Caki2 (cell line): ENCODE results near the gene HBS1L. TPM values are rescaled to one million over a fixed set of nuclear protein-coding genes. Genes with fewer than 3 reads are reported as not detected.

Experiments used
- DNase-seq: peaks from one replicate; pipeline ENCODE4 v3.0.0-alpha.2; 2015; ENCODE audit warnings: low read depth
- in situ Hi-C: cut with HindIII; loops from 2 replicates; pipeline ENCODE4 v1.10.0; 2016; ENCODE audit warnings: low sequenced_read_pairs, low pct_unique_long_range_greater_than_20kb, mixed read lengths
- total RNA-seq: library from RNA; depleted of rRNA; stranded (reverse); fragments of >200 nt; shearing (Covaris generic); gene quantifications from 2 replicates; pipeline ENCODE4 v1.2.3, GENCODE V29; 2014; ENCODE audit warnings: low replicate concordance

Gene HBS1L
- total RNA-seq, 1 experiment from 2014 or later = 46.4 TPM

- in situ Hi-C loops = no loop called here
- no peak for DNase-seq
These were observed 7.3 kb downstream of the HBS1L start for GRCh38 chr6:135047336-135047735.

DNA sequence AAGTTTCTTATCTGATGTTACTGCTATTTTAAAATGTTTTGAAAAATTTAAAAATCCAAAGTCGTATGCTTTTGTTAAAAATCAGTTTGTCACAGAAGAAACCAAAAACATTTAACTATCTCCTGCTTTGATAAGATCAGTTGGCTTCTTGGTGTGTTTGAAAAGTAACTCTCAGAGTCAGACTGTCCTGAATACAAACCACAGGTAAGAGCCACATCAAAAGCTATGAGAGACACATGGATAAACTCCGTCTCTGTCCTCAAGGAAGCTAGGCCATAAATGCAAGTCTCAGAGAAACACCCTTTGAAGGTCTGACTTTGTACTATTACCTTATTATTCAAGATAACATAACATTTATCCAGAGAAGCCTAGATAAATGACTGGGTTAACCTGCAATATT, 7.7 kb downstream of the HBS1L start:
- no peak for DNase-seq
- in situ Hi-C loops = no loop called here

DNA sequence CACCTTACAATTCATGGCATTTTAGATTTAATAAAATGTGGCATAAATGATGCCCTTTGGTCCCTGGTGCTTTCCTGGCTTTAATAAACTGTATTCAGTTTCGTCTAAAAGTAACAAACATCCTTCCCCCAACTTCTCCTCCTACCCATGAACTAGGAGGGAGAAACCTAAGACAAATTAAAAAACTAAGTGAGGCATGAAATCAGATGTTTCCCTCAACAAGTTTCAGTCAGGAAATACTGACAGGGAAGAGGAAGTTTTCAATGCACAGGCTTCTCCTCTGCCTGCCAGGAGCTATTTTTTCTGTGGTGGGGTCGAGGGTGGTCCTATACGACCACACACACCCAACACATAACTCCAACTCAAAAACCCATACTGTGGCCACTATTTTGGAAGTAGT, 10.0 kb downstream of the HBS1L start:
- no peak for DNase-seq
- in situ Hi-C loops = no loop called here

DNA sequence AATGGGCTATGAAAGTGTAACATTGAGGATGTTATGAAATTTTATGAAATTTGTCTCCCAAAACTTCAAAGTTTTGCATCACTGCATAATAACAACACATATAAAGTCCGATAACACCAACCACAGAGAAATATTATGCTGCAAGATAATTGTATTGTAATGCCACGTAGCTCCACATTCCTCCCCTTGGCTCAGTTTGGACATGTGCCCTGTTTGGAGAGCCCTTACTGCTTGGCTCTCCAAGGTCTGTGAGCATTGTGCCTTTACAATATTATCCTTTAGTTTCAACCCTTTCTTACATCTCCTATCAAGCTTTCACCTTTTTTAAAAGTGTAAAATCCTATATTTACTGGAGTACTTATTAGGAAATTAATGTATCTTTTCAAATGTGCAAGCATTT, 10.8 kb downstream of the HBS1L start:
- in situ Hi-C loops = no loop called here
- DNase-seq = no peak

DNA sequence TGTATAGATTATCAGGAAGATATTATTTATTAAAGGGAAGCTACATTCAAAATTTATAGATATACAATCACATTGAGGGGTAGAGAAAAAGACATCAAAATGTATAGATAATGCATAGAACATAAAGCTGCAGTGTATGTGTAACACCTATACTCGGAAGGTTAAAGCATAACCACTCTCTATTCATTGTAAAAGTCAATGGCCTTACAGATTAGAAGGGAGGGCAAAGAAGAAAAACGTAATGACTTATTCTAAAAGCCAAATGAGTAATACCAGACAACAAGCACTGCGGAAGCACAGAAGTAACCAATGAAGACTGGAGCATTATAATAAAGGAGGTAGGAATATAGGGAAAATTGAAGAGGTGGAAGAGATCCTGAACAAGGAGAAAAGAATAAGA, 11.3 kb downstream of the HBS1L start:
- in situ Hi-C loops = no loop called here
- no peak for DNase-seq

DNA sequence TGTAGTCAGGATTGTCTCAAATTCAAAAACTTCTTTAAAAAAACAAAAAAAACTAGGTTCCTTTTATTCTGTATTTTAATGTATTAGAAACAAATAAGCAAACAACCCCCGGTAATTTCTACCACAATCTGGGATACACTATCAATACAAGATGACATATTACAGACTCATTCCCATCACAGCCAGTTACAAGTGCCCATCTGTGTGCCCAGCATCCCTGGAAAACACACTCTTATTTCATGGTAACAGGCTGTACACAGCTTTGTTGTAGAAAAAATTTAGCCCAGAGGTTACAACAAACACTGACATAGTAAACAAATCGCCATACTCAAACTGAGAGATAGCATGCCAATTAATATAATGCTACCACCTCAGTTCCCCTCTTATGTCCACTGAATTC, 16.3 kb downstream of the HBS1L start:
- in situ Hi-C loops = no loop called here
- DNase-seq = no peak

GRCh38 chr6:135037541-135037940, 17.1 kb downstream of the HBS1L start:
- in situ Hi-C loops = no loop called here
- DNase-seq = no peak

DNA sequence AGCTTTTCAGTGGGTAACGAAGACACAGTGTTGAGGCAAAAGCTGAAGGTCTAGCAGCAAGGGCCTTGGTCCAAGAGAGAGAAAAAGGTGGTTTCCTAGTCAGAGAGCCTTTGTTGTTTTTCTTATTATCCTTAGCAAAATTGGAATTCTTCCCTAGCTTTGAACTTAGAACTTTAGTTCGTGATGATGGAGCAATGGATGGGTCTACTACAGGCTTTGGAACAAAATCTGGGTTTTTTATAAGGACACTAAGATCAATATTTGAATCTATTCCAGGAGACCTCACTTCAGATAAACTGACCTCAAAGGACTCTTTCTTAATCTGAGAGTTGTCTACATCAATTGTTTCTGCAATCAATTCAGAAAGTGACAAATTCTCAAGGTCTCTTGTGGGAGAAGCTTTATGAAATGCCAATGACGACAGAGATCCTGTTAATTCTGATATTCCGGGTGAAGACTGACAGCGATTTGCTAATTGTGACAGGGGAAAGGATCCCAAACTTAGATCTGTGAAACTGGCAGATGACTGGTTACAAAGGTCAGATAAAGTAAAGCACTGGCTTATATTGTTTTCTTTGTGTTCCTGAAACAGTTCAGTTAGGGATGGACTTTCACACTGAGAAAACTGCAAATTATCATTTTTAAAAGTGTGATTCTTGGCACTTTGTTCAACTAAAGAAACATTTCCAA, 17.7 kb downstream of the HBS1L start:
- in situ Hi-C loops = no loop called here
- DNase-seq = no peak

DNA sequence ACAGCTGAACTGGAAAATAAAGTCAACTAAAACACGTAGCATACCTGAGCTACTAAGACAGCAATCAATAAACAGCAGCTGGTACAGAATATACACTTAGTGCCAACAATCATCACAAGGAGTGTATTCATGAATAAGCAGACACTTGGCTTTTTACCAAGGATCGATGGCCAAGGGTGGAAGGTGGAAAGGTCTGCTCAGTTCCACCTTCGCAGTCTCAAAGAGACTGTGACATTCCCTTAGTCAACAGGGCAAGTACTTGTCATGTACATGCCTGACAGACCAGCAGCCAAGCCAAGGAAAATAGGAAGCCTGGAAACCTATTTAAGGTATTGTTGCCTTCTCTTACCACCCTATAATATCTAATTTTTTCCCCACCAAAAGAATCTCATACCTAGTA, 21.4 kb downstream of the HBS1L start:
- DNase-seq = no peak
- in situ Hi-C loops = no loop called here

GRCh38 chr6:135030532-135031178, 24.0 kb downstream of the HBS1L start:
- in situ Hi-C loops = no loop called here

DNA sequence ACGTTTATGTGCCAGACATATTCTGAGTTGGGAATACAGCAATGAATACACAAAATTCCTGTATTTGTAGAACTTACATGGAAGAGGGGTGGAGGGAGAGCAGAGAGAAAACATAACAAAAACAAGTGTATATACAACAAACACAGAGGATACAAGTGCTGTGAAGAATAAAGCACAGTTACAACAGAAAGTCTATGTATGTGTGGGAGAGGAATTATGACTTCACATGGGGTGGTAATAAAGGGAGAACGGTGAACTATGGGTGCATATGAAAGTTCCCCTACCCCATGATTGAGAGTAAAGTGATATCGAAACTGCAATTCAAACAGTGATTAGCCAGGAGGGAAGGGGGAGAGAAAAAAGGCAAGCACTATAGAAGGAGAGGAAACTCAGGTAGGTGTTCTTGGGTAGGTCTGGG, 24.6 kb downstream of the HBS1L start:
- in situ Hi-C loops = no loop called here
- DNase-seq = no peak

More at GRCh38 chr6:135030532-135031178, 24.0 kb downstream of the HBS1L start:
- no peak for DNase-seq

GRCh38 chr6:135025775-135026174, 28.8 kb downstream of the HBS1L start:
- in situ Hi-C loops = no loop called here

GRCh38 chr6:135025175-135025574, 29.4 kb downstream of the HBS1L start:
- in situ Hi-C loops = no loop called here

More at GRCh38 chr6:135025775-135026174, 28.8 kb downstream of the HBS1L start:
- DNase-seq = no peak

DNA sequence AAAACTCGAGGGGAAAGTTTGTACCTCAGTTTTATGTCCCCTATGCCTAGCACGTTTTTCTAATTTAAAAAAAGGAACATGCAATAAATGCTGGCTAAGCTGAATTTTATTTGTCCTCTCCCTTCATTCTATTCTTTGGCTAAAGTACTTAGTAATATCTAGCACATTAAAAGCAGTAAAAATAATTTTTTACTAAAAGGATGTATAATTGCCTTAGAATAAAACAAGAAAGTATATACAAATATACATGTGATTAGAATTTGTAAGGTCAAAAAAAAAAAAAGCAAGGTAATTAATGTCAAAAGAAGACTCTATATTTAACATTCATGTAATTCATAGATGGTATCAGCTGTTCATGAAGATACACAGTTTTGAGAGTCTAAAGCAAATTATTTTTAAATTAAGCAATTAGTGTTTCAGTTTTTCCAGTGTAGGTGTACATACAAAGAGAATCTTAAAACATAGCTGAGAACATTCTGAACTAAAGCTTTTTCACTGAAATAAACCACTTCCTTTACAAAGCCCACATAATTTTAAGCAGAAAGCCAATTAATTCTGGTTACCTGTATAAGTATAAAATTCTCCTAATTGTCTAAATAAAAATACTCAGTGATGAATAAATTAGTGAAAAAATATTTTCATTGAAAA, 32.4 kb downstream of the HBS1L start:
- no peak for DNase-seq

More at GRCh38 chr6:135025175-135025574, 29.4 kb downstream of the HBS1L start:
- DNase-seq = no peak

DNA sequence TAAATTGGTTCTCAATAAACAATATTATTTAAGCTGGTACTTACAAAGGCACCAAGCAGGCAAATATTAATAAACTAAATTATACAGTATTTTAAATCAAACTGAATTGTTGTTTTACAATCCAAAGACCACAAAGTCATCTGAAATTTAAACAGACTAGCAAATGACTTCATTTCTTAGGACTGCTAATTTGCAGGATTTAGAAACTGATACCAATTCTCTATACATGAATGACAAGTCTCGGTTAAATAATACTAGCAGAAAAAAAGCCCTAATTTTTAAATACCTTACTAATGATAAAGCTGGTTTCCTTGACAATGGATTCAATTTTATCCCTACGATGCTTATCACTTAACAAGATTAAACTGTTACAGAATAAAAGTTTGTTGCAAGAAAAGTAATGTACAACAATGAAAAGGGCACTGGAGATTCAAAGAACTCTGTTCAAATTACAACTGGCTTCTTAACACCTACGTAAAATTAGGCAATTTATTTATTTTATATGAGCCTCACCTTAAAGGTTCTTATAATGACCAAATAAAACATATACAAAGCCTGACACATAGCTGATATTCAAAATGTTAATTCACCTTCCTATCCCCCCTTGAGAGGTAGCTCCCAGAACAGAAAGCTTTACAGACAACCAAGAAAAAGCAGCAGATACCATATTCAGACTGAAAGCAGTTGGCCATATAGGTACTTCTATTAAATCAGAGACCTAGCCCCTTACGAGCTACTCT, 33.1 kb downstream of the HBS1L start:
- no peak for DNase-seq
- in situ Hi-C loops = no loop called here

More for the DNA sequence above, 32.4 kb downstream of the HBS1L start:
- in situ Hi-C loops = no loop called here

- no peak for DNase-seq
- in situ Hi-C loops = no loop called here
These were observed 35.7 kb downstream of the HBS1L start for GRCh38 chr6:135018941-135019340.

- DNase-seq = no peak
- in situ Hi-C loops = no loop called here
These were observed 36.6 kb downstream of the HBS1L start for GRCh38 chr6:135018052-135018451.

- no peak for DNase-seq
- in situ Hi-C loops = no loop called here
These were observed 40.2 kb downstream of the HBS1L start for GRCh38 chr6:135014353-135014832.

DNA sequence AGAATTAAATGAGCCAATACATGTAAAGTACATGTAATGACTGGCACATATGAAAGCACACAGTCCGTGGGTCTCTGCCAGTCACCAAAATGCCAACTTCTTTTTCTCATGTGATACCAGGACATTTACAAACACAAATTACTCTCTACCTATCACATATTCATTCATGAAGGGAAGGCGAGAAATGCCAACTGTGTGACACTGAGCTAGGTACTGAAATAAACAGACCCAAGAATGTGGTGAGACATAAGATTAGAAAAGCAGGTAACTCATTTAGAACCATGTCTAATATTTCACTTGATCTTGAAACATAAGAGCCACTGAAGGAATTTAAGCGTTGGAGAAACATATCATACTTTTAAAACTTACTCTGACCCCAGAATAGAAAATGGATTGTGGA, 41.4 kb downstream of the HBS1L start:
- in situ Hi-C loops = no loop called here
- no peak for DNase-seq
